Hepatocyte (in vitro differentiated cells): ENCODE measurements around the gene SIK3. TPM values are rescaled to one million over a fixed set of nuclear protein-coding genes. Genes with fewer than 3 reads are reported as not detected.
A peak's percentile ranks its signal among the peaks of the same experiment; 100 is the strongest.

ENCODE experiments used
- DNase-seq: peaks from one replicate; pipeline ENCODE4 v3.0.0-alpha.2; 2016; ENCODE audit warnings: low spot score
- H2AFZ ChIP-seq: fragments of 200-600 bp; sonication (generic); 2 replicates; pipeline ENCODE4 v1.6.0; 2016; ENCODE audit warnings: antibody characterized with exemption, mild to moderate bottlenecking
- H3K27ac ChIP-seq: fragments of 200-600 bp; sonication (generic); 2 replicates; pipeline ENCODE4 v1.5.1; 2016; ENCODE audit warnings: mild to moderate bottlenecking
- H3K27me3 ChIP-seq: fragments of 200-600 bp; sonication (generic); 2 replicates; pipeline ENCODE4 v1.6.1; 2016
- H3K36me3 ChIP-seq: fragments of 200-600 bp; sonication (generic); replicated peaks from 2 replicates; pipeline ENCODE4 v1.5.1; 2016; ENCODE audit warnings: low read depth; ENCODE audit not compliant: insufficient read depth
- H3K4me1 ChIP-seq: fragments of 200-600 bp; sonication (generic); 2 replicates; pipeline ENCODE4 v1.5.1; 2016; ENCODE audit warnings: mild to moderate bottlenecking, moderate library complexity; ENCODE audit not compliant: insufficient read depth
- H3K4me2 ChIP-seq: fragments of 200-600 bp; sonication (generic); 2 replicates; pipeline ENCODE4 v1.6.0; 2016
- H3K4me3 ChIP-seq: fragments of 200-600 bp; sonication (generic); 2 replicates; pipeline ENCODE4 v1.5.1; 2016; ENCODE audit warnings: mild to moderate bottlenecking
- H3K79me2 ChIP-seq: fragments of 200-600 bp; sonication (generic); 2 replicates; pipeline ENCODE4 v1.6.0; 2017; ENCODE audit warnings: mild to moderate bottlenecking
- H3K9me2 ChIP-seq: fragments of 200-600 bp; sonication (generic); replicated peaks from 2 replicates; pipeline ENCODE4 v1.6.0; 2017; ENCODE audit warnings: mild to moderate bottlenecking; ENCODE audit not compliant: insufficient read depth
- H3K9me3 ChIP-seq: fragments of 200-600 bp; sonication (generic); 2 replicates; pipeline ENCODE4 v1.5.1; 2016; ENCODE audit warnings: low read depth, mild to moderate bottlenecking
- H4K20me1 ChIP-seq: fragments of 200-600 bp; sonication (generic); 2 replicates; pipeline ENCODE4 v1.6.0; 2016; ENCODE audit warnings: mild to moderate bottlenecking; ENCODE audit not compliant: insufficient read depth, poor library complexity, severe bottlenecking
- CTCF ChIP-seq: fragments of 200-600 bp; sonication (generic); IDR thresholded peaks from 2 replicates; pipeline ENCODE4 v1.5.1; 2016; ENCODE audit warnings: antibody characterized with exemption, mild to moderate bottlenecking; ENCODE audit not compliant: poor library complexity
- EZH2 ChIP-seq: fragments of 200-600 bp; sonication (generic); IDR thresholded peaks from 2 replicates; pipeline ENCODE4 v1.6.1; 2016; ENCODE audit warnings: antibody characterized with exemption, mild to moderate bottlenecking, borderline replicate concordance
- EZH2phosphoT487 ChIP-seq: fragments of 200-600 bp; sonication (generic); IDR thresholded peaks from one replicate; pipeline ENCODE4 v1.6.1; 2018; ENCODE audit warnings: antibody characterized with exemption, mild to moderate bottlenecking, low read depth, moderate library complexity; ENCODE audit not compliant: unreplicated experiment, severe bottlenecking
- WGBS: methylation state at CpG from one replicate; pipeline ENCODE4 v1.1.6; 2016; ENCODE audit warnings: low lambda C conversion rate; ENCODE audit errors: missing lambda C conversion rate; 5-methylcytosine and 5-hydroxymethylcytosine counted together
- polyA plus RNA-seq: library from polyadenylated mRNA; unstranded; fragments of >200 nt; fragmentation: Nextera tagmentation; extraction: Ambion mirVana; gene quantifications from 2 replicates; pipeline ENCODE4 v1.2.1, GENCODE V29; 2016
- total RNA-seq: library from RNA; depleted of rRNA; stranded (reverse); fragments of >200 nt; gene quantifications from 2 replicates; pipeline ENCODE4 v1.2.3, GENCODE V29; 2014

SIK3 gene
- total and polyA plus RNA-seq, 2 experiments from 2014 or later = 15.8 to 17.7 TPM

GRCh38 chr11:116876656-116877055 lies 221.6 kb downstream of the SIK3 start:
- no peak for DNase-seq

GRCh38 chr11:116875194-116875593 lies 223.0 kb downstream of the SIK3 start:
- Histone ChIP-seq H3K27ac (peak overlapping the region; percentile 58), H3K4me3 (no peak overlapping the region)
- no peak for DNase-seq

More at GRCh38 chr11:116876656-116877055, 221.6 kb downstream of the SIK3 start:
- H3K36me3 ChIP-seq = no peaks in the 10 kb centered on the region
- WGBS = 87% methylated on average over 8 of the region's 8 CpGs
- H4K20me1 ChIP-seq = no peaks in the 10 kb centered on the region
- no peaks in the 10 kb centered on the region for H3K79me2 ChIP-seq
- no peaks in the 10 kb centered on the region for H3K9me3 ChIP-seq
- H3K4me1 ChIP-seq = no peaks in the 10 kb centered on the region
- no peak overlapping the region for H2AFZ ChIP-seq
- no peaks in the 10 kb centered on the region for H3K27me3 ChIP-seq
- TF ChIP-seq EZH2 (no peak), EZH2phosphoT487 (no peak), CTCF (no peak)
- H3K27ac ChIP-seq = no peak overlapping the region
- no peak overlapping the region for H3K4me3 ChIP-seq
- no peak overlapping the region for H3K4me2 ChIP-seq
- no peaks in the 10 kb centered on the region for H3K9me2 ChIP-seq

GRCh38 chr11:116874251-116874650 lies 224.0 kb downstream of the SIK3 start:
- no peak overlapping the region for H2AFZ ChIP-seq
- DNase-seq = peak; percentile 56

More at GRCh38 chr11:116875194-116875593, 223.0 kb downstream of the SIK3 start:
- Histone ChIP-seq H3K9me3 (no peaks in the 10 kb centered on the region), H3K4me2 (peak overlapping the region; percentile 1), H3K36me3 (no peaks in the 10 kb centered on the region), H3K79me2 (no peaks in the 10 kb centered on the region), H3K27me3 (no peaks in the 10 kb centered on the region), H4K20me1 (no peaks in the 10 kb centered on the region), H3K9me2 (no peaks in the 10 kb centered on the region), H3K4me1 (no peaks in the 10 kb centered on the region), H2AFZ (no peak overlapping the region)
- TF ChIP-seq EZH2phosphoT487 (no peak), EZH2 (no peak), CTCF (no peak)
- WGBS = 97% methylated on average over 7 of the region's 7 CpGs

More at GRCh38 chr11:116874251-116874650, 224.0 kb downstream of the SIK3 start:
- Histone ChIP-seq H3K4me3 (no peak overlapping the region), H3K4me1 (no peaks in the 10 kb centered on the region), H4K20me1 (no peaks in the 10 kb centered on the region), H3K27me3 (no peaks in the 10 kb centered on the region), H3K79me2 (no peaks in the 10 kb centered on the region), H3K9me2 (no peaks in the 10 kb centered on the region), H3K9me3 (no peaks in the 10 kb centered on the region), H3K36me3 (no peaks in the 10 kb centered on the region), H3K4me2 (peak overlapping the region; percentile 1), H3K27ac (peak overlapping the region; percentile 58)
- 44% methylated on average over 2 of the region's 2 CpGs for WGBS
- no peak for TF ChIP-seq EZH2
- TF ChIP-seq EZH2phosphoT487 = no peak
- TF ChIP-seq CTCF = no peak
